ACHN (cell line): ENCODE data around the gene RAB10.

ENCODE experiments used
- DNase-seq: peaks from one replicate; pipeline ENCODE4 v3.0.0-alpha.2; 2015
- in situ Hi-C: cut with HindIII; loops from 2 replicates; pipeline ENCODE4 v1.10.0; 2017; ENCODE audit warnings: low sequenced_read_pairs, low pct_ligation_motif_present, low pct_unique_long_range_greater_than_20kb

Gene RAB10

GRCh38 chr2:26043862-26044696, 10.2 kb downstream of the RAB10 start:
- in situ Hi-C loops = no loop called here
- peak; percentile 35 for DNase-seq

GRCh38 chr2:26048791-26049190, 14.9 kb downstream of the RAB10 start:
- no peak for DNase-seq
- in situ Hi-C loops = no loop called here

- in situ Hi-C loops = no loop called here
- DNase-seq = no peak
These were observed 15.8 kb downstream of the RAB10 start for GRCh38 chr2:26049641-26050040.

- DNase-seq = no peak
- in situ Hi-C loops = no loop called here
These were observed 18.9 kb downstream of the RAB10 start for GRCh38 chr2:26052740-26053139.

GRCh38 chr2:26054598-26055348, 20.9 kb downstream of the RAB10 start:
- DNase-seq = no peak
- in situ Hi-C loops = no loop called here

GRCh38 chr2:26058390-26058789, 24.5 kb downstream of the RAB10 start:
- DNase-seq = no peak
- in situ Hi-C loops = no loop called here

GRCh38 chr2:26059542-26059941, 25.7 kb downstream of the RAB10 start:
- DNase-seq = no peak
- in situ Hi-C loops = no loop called here

GRCh38 chr2:26061539-26061938, 27.7 kb downstream of the RAB10 start:
- in situ Hi-C loops = no loop called here
- no peak for DNase-seq

GRCh38 chr2:26064846-26065245, 31.0 kb downstream of the RAB10 start:
- DNase-seq = no peak
- in situ Hi-C loops = no loop called here

GRCh38 chr2:26067186-26067974, 33.5 kb downstream of the RAB10 start:
- in situ Hi-C loops = no loop called here

GRCh38 chr2:26067980-26068507, 34.2 kb downstream of the RAB10 start:
- in situ Hi-C loops = no loop called here

More at GRCh38 chr2:26067186-26067974, 33.5 kb downstream of the RAB10 start:
- no peak for DNase-seq

GRCh38 chr2:26068602-26069298, 34.9 kb downstream of the RAB10 start:
- peak; percentile 81 for DNase-seq

More at GRCh38 chr2:26067980-26068507, 34.2 kb downstream of the RAB10 start:
- DNase-seq = peak; percentile 19

GRCh38 chr2:26070730-26071129, 36.8 kb downstream of the RAB10 start:
- in situ Hi-C loops = no loop called here
- DNase-seq = no peak

More at GRCh38 chr2:26068602-26069298, 34.9 kb downstream of the RAB10 start:
- in situ Hi-C loops = no loop called here

- DNase-seq = peak; percentile 15
- in situ Hi-C loops = no loop called here
These were observed 39.3 kb downstream of the RAB10 start for GRCh38 chr2:26072925-26073768.

- DNase-seq = no peak
- in situ Hi-C loops = no loop called here
These were observed 39.9 kb downstream of the RAB10 start for GRCh38 chr2:26073830-26074229.

- in situ Hi-C loops = no loop called here
- peak; percentile 74 for DNase-seq
These were observed 40.8 kb downstream of the RAB10 start for GRCh38 chr2:26074676-26075075.

- no peak for DNase-seq
- in situ Hi-C loops = no loop called here
These were observed 41.3 kb downstream of the RAB10 start for GRCh38 chr2:26075173-26075572.
